BJ (cell line): Measurements from ENCODE around the gene CLRN3. TPM values are rescaled to one million over a fixed set of nuclear protein-coding genes. Genes with fewer than 3 reads are reported as not detected.

Source experiments
- CTCF ChIA-PET: fragments of 350-600 bp; formaldehyde crosslinking; extraction: SDS; loops from one replicate; lab custom pipeline; 2021; ENCODE audit warnings: antibody characterized with exemption, inconsistent platforms; lab: Yijun Ruan, JAX
- POLR2A ChIA-PET: fragments of 300-600 bp; sonication (Branson Sonifier 250); formaldehyde crosslinking; extraction: SDS; loops from one replicate; lab custom pipeline; 2021; ENCODE audit warnings: antibody characterized with exemption; lab: Charles Lee
- DNase-seq: peaks from one replicate; pipeline ENCODE4 v3.0.0-alpha.2; 2011; ENCODE audit warnings: low read depth
- H3K27me3 ChIP-seq: 2 replicates; pipeline ENCODE4 v1.6.0; 2011; ENCODE audit warnings: low read length; ENCODE audit not compliant: control insufficient read depth, insufficient read depth
- H3K36me3 ChIP-seq: 2 replicates; pipeline ENCODE4 v1.5.1; 2011; ENCODE audit warnings: low read length; ENCODE audit not compliant: control insufficient read depth, insufficient read depth
- H3K4me3 ChIP-seq: 2 replicates; pipeline ENCODE4 v1.5.1; 2011; ENCODE audit warnings: low read depth, mild to moderate bottlenecking, control low read depth, low read length
- polyA plus RNA-seq: library from polyadenylated mRNA; depleted of rRNA; stranded (reverse); fragments of >200 nt; gene quantifications from 2 replicates; pipeline ENCODE4 v1.2.3, GENCODE V29; 2011
- TF ChIP-seq, protein P1 (sequence below): IDR thresholded peaks from 2 replicates; pipeline ENCODE4 v1.5.1; 2011; ENCODE audit warnings: low read depth, mild to moderate bottlenecking, control low read depth, inconsistent platforms, low read length, moderate library complexity; ENCODE audit not compliant: insufficient read depth

CLRN3 gene
- polyA plus RNA-seq, 1 experiment, result not detected

DNA sequence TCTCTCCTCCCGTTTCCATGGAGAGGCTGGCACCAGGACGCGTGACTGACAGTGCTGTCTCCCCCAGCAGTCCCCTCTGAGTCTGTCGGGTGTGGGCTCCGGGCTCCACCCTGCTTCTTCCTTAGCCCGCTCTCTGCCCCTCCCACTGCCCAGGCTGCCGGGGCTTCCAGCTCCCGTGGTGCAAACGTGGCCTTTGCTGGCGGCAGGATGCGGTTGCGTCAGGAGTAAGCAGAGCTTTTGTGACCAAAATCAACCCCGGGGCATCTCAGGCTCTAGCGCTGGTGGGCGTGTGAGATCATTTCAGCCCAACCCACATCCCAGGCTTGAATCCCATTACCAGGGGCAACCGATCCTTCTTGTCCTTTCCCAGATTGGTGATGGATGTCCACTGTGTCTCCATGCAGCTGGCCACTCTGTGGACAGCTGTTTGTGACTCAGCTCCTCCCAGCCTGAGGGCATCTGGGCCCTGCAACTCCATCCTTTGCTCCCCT is 42.4 kb upstream of the CLRN3 start:
- ChIA-PET POLR2A (no interaction called here), CTCF (no interaction called here)
- DNase-seq, result no peak
- TF ChIP-seq, protein P1, sequence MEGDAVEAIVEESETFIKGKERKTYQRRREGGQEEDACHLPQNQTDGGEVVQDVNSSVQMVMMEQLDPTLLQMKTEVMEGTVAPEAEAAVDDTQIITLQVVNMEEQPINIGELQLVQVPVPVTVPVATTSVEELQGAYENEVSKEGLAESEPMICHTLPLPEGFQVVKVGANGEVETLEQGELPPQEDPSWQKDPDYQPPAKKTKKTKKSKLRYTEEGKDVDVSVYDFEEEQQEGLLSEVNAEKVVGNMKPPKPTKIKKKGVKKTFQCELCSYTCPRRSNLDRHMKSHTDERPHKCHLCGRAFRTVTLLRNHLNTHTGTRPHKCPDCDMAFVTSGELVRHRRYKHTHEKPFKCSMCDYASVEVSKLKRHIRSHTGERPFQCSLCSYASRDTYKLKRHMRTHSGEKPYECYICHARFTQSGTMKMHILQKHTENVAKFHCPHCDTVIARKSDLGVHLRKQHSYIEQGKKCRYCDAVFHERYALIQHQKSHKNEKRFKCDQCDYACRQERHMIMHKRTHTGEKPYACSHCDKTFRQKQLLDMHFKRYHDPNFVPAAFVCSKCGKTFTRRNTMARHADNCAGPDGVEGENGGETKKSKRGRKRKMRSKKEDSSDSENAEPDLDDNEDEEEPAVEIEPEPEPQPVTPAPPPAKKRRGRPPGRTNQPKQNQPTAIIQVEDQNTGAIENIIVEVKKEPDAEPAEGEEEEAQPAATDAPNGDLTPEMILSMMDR, result no peak
- no peaks in the 10 kb centered on the region for H3K36me3 ChIP-seq
- no peaks in the 10 kb centered on the region for H3K27me3 ChIP-seq
- no peak overlapping the region for H3K4me3 ChIP-seq

DNA sequence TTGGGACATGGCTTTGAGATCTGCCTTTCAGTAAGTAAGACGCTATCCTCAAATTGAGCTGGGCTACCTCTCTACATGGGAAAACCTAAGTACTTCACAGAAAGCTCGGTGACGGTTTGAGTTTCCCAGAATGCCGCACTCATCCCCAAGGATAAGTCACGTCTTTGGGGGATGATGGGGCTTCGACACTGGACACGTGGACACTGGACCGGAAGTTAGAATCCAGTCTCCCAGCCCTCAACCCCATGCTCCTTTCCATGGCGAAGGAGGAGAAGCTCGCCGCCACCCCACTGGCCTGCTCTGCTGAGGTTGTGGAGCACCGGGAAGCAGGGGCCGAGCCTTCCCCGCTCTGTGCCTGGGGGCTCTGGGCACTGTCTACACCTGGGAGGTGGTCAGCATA is 41.6 kb upstream of the CLRN3 start:
- no peak for DNase-seq
- Histone ChIP-seq H3K27me3 (no peaks in the 10 kb centered on the region), H3K4me3 (no peak overlapping the region), H3K36me3 (no peaks in the 10 kb centered on the region)
- TF ChIP-seq, protein P1, result no peak
- ChIA-PET POLR2A (no interaction called here), CTCF (no interaction called here)

DNA sequence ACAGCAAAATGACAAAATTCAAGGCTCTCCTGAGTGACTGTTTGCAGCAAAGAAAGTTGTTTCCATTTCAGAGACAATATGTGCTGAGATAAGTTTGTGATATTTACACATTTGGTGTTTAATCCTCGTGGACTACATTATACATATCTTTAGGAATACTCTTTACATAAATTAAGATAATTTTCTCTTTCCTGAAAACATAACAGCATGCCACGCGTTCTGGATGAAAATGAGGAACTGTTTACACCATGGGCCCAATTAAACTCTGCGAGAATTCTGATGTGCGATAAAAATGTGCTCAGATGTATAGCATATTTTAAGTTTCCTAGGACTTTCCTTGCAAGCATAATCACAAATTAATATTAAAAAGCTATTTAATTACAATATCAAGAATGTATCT is 40.5 kb upstream of the CLRN3 start:
- CTCF ChIA-PET, result no interaction called here
- POLR2A ChIA-PET, result interaction anchor here (0.6 kb wide), 1 partner anchor 238 kb away, joined by 4 read pairs; no protein-coding TSS in a partner anchor
- TF ChIP-seq, protein P1, result no peak
- Histone ChIP-seq H3K36me3 (no peaks in the 10 kb centered on the region), H3K4me3 (no peak overlapping the region), H3K27me3 (no peaks in the 10 kb centered on the region)
- no peak for DNase-seq

DNA sequence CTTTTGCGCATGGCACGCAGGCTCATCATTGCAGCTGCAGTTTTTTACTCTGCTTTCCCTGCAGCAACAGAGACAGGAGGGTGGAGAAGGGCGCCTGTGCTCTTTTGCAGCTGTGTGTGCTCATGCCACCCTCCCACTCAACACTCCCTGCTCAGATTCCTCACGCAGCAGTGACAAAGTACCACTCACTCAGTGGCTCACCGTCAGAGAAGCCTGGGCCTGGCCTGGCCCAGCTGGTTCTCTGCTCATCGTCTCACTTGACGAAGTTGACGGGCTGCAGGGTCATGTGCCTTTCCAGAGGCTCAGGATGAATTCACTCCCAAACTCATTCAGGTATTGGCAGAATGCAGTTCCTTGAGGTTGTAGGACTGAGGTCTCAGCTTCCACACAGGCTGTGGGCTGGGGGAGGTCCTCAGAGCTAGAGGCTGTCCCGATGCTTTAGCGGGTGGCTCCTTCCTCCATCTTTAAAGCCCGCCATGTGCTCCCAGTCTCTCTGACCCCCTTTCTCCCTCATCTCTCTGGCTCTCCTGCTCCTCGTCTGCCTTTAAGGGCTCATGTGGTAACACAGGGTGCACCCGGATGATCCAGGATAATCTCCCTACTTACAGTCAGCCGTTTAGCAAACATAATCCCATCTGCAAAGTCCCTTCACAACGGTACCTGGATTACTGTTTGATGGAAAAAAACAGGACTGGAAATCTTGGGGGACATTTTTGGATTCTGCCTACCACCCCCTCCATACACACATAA is 40.0 kb upstream of the CLRN3 start:
- ChIA-PET POLR2A (no interaction called here), CTCF (no interaction called here)
- DNase-seq, result no peak

More for the DNA sequence above, 40.0 kb upstream of the CLRN3 start:
- H3K27me3 ChIP-seq, result no peaks in the 10 kb centered on the region
- H3K4me3 ChIP-seq, result no peak overlapping the region
- no peaks in the 10 kb centered on the region for H3K36me3 ChIP-seq
- TF ChIP-seq, protein P1, result no peak
